Ovary (tissue), 3 donors: ENCODE data around the gene ZMYM2.

Experiments
- CTCF ChIP-seq, 3 donors: fragments of 450-650 bp in 2 of 3; fragments of 200-600 bp in 1 of 3; IDR thresholded peaks; one replicate each; pipeline versions ENCODE4 v1.5.1 to v1.8.0; 2016 to 2022; ENCODE audit warnings: antibody characterized with exemption in 3 of 3, mild to moderate bottlenecking in 1 of 3
- EP300 ChIP-seq: sonication (generic); formaldehyde crosslinking; IDR thresholded peaks from one replicate; pipeline ENCODE4 v1.6.1; 2017; ENCODE audit warnings: antibody characterized with exemption
- POLR2A ChIP-seq: fragments of 450-650 bp; IDR thresholded peaks from one replicate; pipeline ENCODE4 v1.6.1; 2017; ENCODE audit warnings: antibody characterized with exemption, mild to moderate bottlenecking, moderate library complexity
- donor health status: DM: no; HTN: no; CAD: no.

- TF ChIP-seq CTCF (IDR thresholded peaks at IDR 0.05) = no peak
- TF ChIP-seq POLR2A = no peak
- no peak for TF ChIP-seq EP300
Measured at GRCh38 chr13:20035130-20035529, 76.6 kb downstream of the ZMYM2 start.
